Lung (tissue), 12 donors: ENCODE measurements around the gene ACSL5. TPM values are rescaled to one million over a fixed set of nuclear protein-coding genes. Genes with fewer than 3 reads are reported as not detected.
"Not testable (repeated sequence)": the region's sequence is repeated elsewhere in the genome, so short reads cannot be mapped to it uniquely, and the experiment has no call there.

Experiments used
- ATAC-seq: fragments of 200-7000 bp; cut with Tn5 transposase; one replicate; pipeline ENCODE4 v1.9.1; 2020; ENCODE audit warnings: moderate number of reproducible peaks; ENCODE audit not compliant: insufficient read depth, low FRiP score
- DNase-seq, 3 donors: peaks; one replicate each; pipeline ENCODE4 v3.0.0-alpha.2; 2013 to 2017
- H3K27ac ChIP-seq, 2 donors: one replicate each; pipeline ENCODE4 v1.5.1; 2013; ENCODE audit warnings: mild to moderate bottlenecking in 2 of 2, moderate library complexity in 2 of 2, control low read depth in 1 of 2, inconsistent platforms in 1 of 2, low read depth in 1 of 2, low read length in 1 of 2
- H3K27me3 ChIP-seq, 3 donors: one replicate each; pipeline ENCODE4 v1.5.1; 2013; ENCODE audit warnings: low read length in 2 of 3; ENCODE audit not compliant: control insufficient read depth in 3 of 3, insufficient read depth in 3 of 3
- H3K36me3 ChIP-seq, 4 donors: one replicate each; pipeline ENCODE4 v1.5.1; 2013; ENCODE audit warnings: low read length in 4 of 4, mild to moderate bottlenecking in 1 of 4, moderate library complexity in 1 of 4; ENCODE audit not compliant: control insufficient read depth in 4 of 4, insufficient read depth in 4 of 4
- H3K4me1 ChIP-seq, 5 donors: one replicate each; pipeline ENCODE4 v1.5.1; 2013; ENCODE audit warnings: low read length in 5 of 5, mild to moderate bottlenecking in 2 of 5, moderate library complexity in 1 of 5; ENCODE audit not compliant: control insufficient read depth in 5 of 5, insufficient read depth in 5 of 5
- H3K4me3 ChIP-seq: one replicate; pipeline ENCODE4 v1.5.1; 2013; ENCODE audit warnings: mild to moderate bottlenecking, control low read depth, moderate library complexity
- H3K9ac ChIP-seq, 2 donors: one replicate each; pipeline ENCODE4 v1.5.1; 2013; ENCODE audit warnings: low read length in 2 of 2, control low read depth in 1 of 2; ENCODE audit not compliant: insufficient read depth in 1 of 2
- H3K9me3 ChIP-seq, 4 donors: one replicate each; pipeline ENCODE4 v1.5.1; 2013; ENCODE audit warnings: low read length in 3 of 4, mild to moderate bottlenecking in 1 of 4, moderate library complexity in 1 of 4; ENCODE audit not compliant: control insufficient read depth in 4 of 4, insufficient read depth in 3 of 4
- WGBS, 2 donors: extraction: QIAGEN DNeasy Blood & Tissue Kit; methylation state at CpG; one replicate each; pipeline ENCODE4 v1.1.7; 2013; 5-methylcytosine and 5-hydroxymethylcytosine counted together
- polyA plus RNA-seq, 2 donors: library from polyadenylated mRNA; stranded (reverse); fragments of 200-250 nt; gene quantifications; one replicate each; pipeline ENCODE4 v1.2.1, GENCODE V29; 2013
- total RNA-seq, 2 donors: library from RNA; depleted of rRNA in 1 of 2; stranded (reverse); fragments of >200 nt in 1 of 2; gene quantifications; one replicate each; pipeline ENCODE4 v1.2.1, GENCODE V29; 2014 to 2021
- TF ChIP-seq, protein P1 (sequence below): IDR thresholded peaks from 2 replicates; pipeline ENCODE4 v1.5.1; 2012; ENCODE audit warnings: mild to moderate bottlenecking; ENCODE audit errors: control extremely low read depth, extremely low read depth
- donor health status: control.
- donor health status: control.
- donor health status: Bipolar disorder and iron deficiency.
- donor health status: healthy.
- donor health status: DM: yes; HTN: yes; CAD: no.

ACSL5 gene
- total and polyA plus RNA-seq, 4 donors: 46.1 to 71.0 (median 62.3) TPM

DNA sequence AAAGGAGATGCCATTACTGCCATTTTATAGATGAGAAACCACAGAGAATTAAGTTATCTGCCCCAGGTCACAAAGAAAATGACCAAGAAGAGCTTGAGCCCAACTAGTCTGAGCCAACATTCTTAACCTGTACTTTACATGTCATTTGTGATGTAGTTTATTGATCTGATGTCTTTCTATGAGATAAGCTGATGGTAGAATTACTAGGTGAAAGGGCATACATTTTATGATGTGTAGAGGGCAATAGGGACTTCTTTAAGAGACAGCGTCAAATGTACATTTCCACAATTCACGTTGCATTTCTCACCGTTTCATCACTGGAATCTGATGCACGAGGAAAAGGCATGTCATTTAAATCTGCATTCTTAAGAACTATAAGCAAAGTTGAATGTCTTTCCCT, 11.3 kb downstream of the ACSL5 start:
- 88 to 91% methylated on average over 4 of the region's 4 CpGs for WGBS, 2 donors
- peaks cover 0 to 10% (median 0%) of the 10 kb centered on the region in 5 donors for H3K4me1 ChIP-seq
- no peak for ATAC-seq

DNA sequence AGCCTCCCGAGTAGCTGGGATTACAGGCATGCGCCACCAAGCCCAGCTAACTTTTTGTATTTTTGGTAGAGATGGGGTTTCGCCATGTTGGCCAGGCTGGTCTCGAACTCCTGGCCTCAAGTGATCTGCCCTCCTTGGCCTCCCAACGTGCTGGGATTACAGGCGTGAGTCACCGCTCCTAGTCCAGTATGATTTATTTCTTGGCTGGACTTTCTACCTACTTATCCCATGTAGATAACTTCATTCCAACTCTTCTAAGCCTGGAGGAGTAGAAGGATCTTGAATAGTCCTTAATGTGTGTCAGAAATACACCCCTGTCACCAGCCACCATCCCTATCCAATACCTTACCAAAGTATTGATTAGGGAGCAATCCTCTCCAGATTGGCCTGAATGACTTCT, 14.1 kb downstream of the ACSL5 start:
- DNase-seq, H3K9ac ChIP-seq, H3K4me1 ChIP-seq, H3K4me3 ChIP-seq, H3K27me3 ChIP-seq, H3K9me3 ChIP-seq, ATAC-seq, H3K36me3 ChIP-seq: not testable (repeated sequence)
- 89 to 94% methylated on average over 7 of the region's 7 CpGs for WGBS, 2 donors
- peak overlapping the region in 1 of 2 donors; percentile 22 for H3K27ac ChIP-seq

More for the DNA sequence above, 11.3 kb downstream of the ACSL5 start:
- peaks cover 0 to 1% (median 0%) of the 10 kb centered on the region in 4 donors for H3K9me3 ChIP-seq
- no peak overlapping the region for H3K27ac ChIP-seq
- TF ChIP-seq, protein P1, sequence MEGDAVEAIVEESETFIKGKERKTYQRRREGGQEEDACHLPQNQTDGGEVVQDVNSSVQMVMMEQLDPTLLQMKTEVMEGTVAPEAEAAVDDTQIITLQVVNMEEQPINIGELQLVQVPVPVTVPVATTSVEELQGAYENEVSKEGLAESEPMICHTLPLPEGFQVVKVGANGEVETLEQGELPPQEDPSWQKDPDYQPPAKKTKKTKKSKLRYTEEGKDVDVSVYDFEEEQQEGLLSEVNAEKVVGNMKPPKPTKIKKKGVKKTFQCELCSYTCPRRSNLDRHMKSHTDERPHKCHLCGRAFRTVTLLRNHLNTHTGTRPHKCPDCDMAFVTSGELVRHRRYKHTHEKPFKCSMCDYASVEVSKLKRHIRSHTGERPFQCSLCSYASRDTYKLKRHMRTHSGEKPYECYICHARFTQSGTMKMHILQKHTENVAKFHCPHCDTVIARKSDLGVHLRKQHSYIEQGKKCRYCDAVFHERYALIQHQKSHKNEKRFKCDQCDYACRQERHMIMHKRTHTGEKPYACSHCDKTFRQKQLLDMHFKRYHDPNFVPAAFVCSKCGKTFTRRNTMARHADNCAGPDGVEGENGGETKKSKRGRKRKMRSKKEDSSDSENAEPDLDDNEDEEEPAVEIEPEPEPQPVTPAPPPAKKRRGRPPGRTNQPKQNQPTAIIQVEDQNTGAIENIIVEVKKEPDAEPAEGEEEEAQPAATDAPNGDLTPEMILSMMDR: no peak
- H3K36me3 ChIP-seq: peaks cover 0 to 2% (median 0%) of the 10 kb centered on the region in 4 donors
- no peak overlapping the region for H3K4me3 ChIP-seq
- peaks cover 0 to 3% (median 0%) of the 10 kb centered on the region in 3 donors for H3K27me3 ChIP-seq
- no peak overlapping the region for H3K9ac ChIP-seq
- DNase-seq: no peak

DNA sequence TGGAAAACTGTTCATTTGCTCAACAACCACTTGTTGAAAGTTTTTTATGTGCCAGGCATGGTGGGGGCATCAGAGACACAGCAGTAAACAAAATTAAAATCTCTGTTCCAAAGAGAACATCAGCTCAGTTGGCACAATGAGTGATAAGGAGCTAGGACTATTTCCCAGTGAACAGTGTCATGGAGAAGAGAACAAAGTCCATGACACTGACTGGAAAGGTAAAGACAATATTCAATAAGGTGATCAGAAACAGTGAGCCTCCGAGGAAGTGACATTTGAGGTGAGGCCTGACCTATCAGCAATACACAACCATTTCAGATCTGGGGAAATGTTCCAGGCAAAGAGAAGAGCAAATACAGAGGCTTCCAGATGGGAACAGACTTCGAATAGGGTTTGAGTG, 14.6 kb downstream of the ACSL5 start:
- ATAC-seq: no peak
- Histone ChIP-seq H3K4me3 (no peak overlapping the region), H3K27ac (peak overlapping the region in 1 of 2 donors; percentile 67), H3K36me3 (no peaks in the 10 kb centered on the region), H3K27me3 (peaks cover 0 to 3% (median 0%) of the 10 kb centered on the region in 3 donors), H3K9ac (no peak overlapping the region), H3K4me1 (peaks cover 0 to 7% (median 2%) of the 10 kb centered on the region in 5 donors), H3K9me3 (peaks cover 0 to 1% (median 0%) of the 10 kb centered on the region in 4 donors)
- TF ChIP-seq, protein P1: no peak
- DNase-seq: no peak
- 73 to 94% methylated on average over 2 of the region's 2 CpGs for WGBS, 2 donors

DNA sequence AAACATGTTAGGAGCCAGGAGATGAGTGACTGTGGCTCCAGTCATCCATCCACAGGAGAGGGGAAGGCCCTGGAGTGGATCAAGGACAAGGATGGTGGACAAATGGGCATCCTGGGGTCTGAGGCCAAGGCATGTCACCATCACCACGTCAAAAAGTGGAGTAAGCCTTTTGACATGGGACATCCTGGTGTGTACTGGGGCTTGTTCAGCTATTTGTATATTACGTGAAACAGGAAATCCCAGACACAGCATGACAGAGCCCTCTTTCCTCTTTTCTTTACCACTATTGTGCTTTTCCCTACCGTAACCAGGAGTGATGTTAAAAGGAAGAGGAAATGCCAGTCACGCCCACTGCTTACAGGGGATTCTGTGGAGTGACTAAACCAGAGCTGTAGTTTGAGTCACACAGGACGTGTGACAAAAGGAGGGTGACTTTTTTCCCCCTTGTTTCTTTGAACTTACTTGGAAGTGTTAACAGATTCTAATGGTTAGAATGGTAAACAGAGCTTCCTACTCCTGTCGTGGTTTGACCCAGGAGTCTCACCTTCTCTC, 15.4 kb downstream of the ACSL5 start:
- WGBS, 2 donors: 7% methylated on average over 6 of the region's 6 CpGs
- peak in 2 of 3 donors; percentile 50 to 56 for DNase-seq
- TF ChIP-seq, protein P1: no peak

More for the DNA sequence above, 15.4 kb downstream of the ACSL5 start:
- no peaks in the 10 kb centered on the region for H3K36me3 ChIP-seq
- no peak overlapping the region for H3K4me3 ChIP-seq
- H3K4me1 ChIP-seq: peaks cover 0 to 7% (median 2%) of the 10 kb centered on the region in 5 donors
- peaks cover 0 to 1% (median 0%) of the 10 kb centered on the region in 4 donors for H3K9me3 ChIP-seq
- no peak overlapping the region for H3K9ac ChIP-seq
- H3K27ac ChIP-seq: peak overlapping the region; percentile 68 to 95
- ATAC-seq: peak; percentile 79
- H3K27me3 ChIP-seq: peaks cover 0 to 3% (median 0%) of the 10 kb centered on the region in 3 donors
